Smooth muscle cell (in vitro differentiated cells): ENCODE measurements around the gene PTBP3. TPM values are rescaled to one million over a fixed set of nuclear protein-coding genes. Genes with fewer than 3 reads are reported as not detected.

Experiments used
- DNase-seq: peaks from one replicate; lab custom pipeline; 2025; ENCODE audit not compliant: unreplicated experiment; lab: John Stamatoyannopoulos, UW
- H2AFZ ChIP-seq: fragments of 200-600 bp; sonication (generic); 2 replicates; pipeline ENCODE4 v1.6.0; 2016; ENCODE audit warnings: antibody characterized with exemption, low read depth, mild to moderate bottlenecking
- H3F3A ChIP-seq: fragments of 200-600 bp; sonication (generic); 2 replicates; pipeline ENCODE4 v1.6.0; 2017; ENCODE audit warnings: antibody characterized with exemption, low read depth
- H3K27ac ChIP-seq: fragments of 200-600 bp; sonication (generic); 2 replicates; pipeline ENCODE4 v1.5.1; 2016; ENCODE audit warnings: low read depth, mild to moderate bottlenecking
- H3K27me3 ChIP-seq: fragments of 200-600 bp; sonication (generic); 2 replicates; pipeline ENCODE4 v1.6.1; 2016; ENCODE audit warnings: low read depth, mild to moderate bottlenecking
- H3K36me3 ChIP-seq: fragments of 200-600 bp; sonication (generic); 2 replicates; pipeline ENCODE4 v1.5.1; 2016; ENCODE audit warnings: low read depth
- H3K4me1 ChIP-seq: fragments of 200-600 bp; sonication (generic); 2 replicates; pipeline ENCODE4 v1.5.1; 2016; ENCODE audit warnings: low read depth
- H3K4me2 ChIP-seq: fragments of 200-600 bp; sonication (generic); 2 replicates; pipeline ENCODE4 v1.6.0; 2016; ENCODE audit warnings: mild to moderate bottlenecking
- H3K4me3 ChIP-seq: fragments of 200-600 bp; sonication (generic); 2 replicates; pipeline ENCODE4 v1.5.1; 2016; ENCODE audit warnings: mild to moderate bottlenecking
- H3K79me2 ChIP-seq: fragments of 200-600 bp; sonication (generic); 2 replicates; pipeline ENCODE4 v1.6.0; 2016; ENCODE audit warnings: low read depth, mild to moderate bottlenecking
- H3K9ac ChIP-seq: fragments of 200-600 bp; sonication (generic); 2 replicates; pipeline ENCODE4 v1.6.0; 2016; ENCODE audit warnings: low read depth
- H3K9me3 ChIP-seq: fragments of 200-600 bp; sonication (generic); replicated peaks from 2 replicates; pipeline ENCODE4 v1.5.1; 2016; ENCODE audit warnings: low read depth
- H4K20me1 ChIP-seq: fragments of 200-600 bp; sonication (generic); 2 replicates; pipeline ENCODE4 v1.6.0; 2016; ENCODE audit warnings: low read depth
- WGBS: methylation state at CpG from one replicate; pipeline ENCODE4 v1.1.7; 2016; ENCODE audit warnings: low lambda C conversion rate; 5-methylcytosine and 5-hydroxymethylcytosine counted together
- polyA plus RNA-seq: library from polyadenylated mRNA; unstranded; fragments of >200 nt; fragmentation: Nextera tagmentation; extraction: Ambion mirVana; gene quantifications from 2 replicates; pipeline ENCODE4 v1.2.1, GENCODE V29; 2016
- total RNA-seq: library from RNA; depleted of rRNA; stranded (reverse); fragments of >200 nt; gene quantifications from 2 replicates; pipeline ENCODE4 v1.2.3, GENCODE V29; 2014
- TF ChIP-seq, protein P1 (sequence below): fragments of 200-600 bp; sonication (generic); IDR thresholded peaks from 2 replicates; pipeline ENCODE4 v1.5.1; 2017; ENCODE audit warnings: borderline replicate concordance, mild to moderate bottlenecking, antibody characterized with exemption; ENCODE audit not compliant: insufficient read depth, poor library complexity, severe bottlenecking

Gene PTBP3
- total and polyA plus RNA-seq, 2 experiments from 2014 or later: 9.5 to 51.5 TPM

DNA sequence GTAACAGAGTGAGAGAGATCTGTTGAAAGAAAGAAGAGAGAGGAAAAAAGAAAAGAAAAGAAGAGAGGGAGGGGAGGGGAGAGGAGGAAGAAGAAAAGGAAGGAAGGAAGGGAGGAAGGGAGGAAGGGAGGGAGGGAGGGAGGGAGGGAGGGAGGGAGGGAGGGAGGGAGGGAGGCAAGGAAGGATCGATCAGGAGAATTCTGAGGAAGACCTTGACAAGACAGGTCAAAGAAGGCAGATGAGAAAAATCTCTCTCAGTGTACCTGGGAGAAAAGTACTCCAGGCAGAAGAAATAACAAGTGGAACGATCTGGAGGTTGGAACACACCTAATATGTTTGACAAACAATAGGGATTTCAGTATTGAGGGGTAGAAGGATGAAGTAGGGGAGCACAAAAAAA lies 93.7 kb downstream of the PTBP3 start:
- Histone ChIP-seq H3K4me2 (no peak overlapping the region), H3K4me3 (no peak overlapping the region), H3K79me2 (peaks cover 5% of the 10 kb centered on the region), H3K9ac (no peak overlapping the region), H3K36me3 (no peaks in the 10 kb centered on the region), H3K27me3 (no peaks in the 10 kb centered on the region), H4K20me1 (peaks cover 65% of the 10 kb centered on the region), H2AFZ (no peak overlapping the region), H3F3A (no peaks in the 10 kb centered on the region), H3K9me3 (no peaks in the 10 kb centered on the region), H3K4me1 (peaks cover 6% of the 10 kb centered on the region), H3K27ac (no peak overlapping the region)
- WGBS: 100% methylated on average over 2 of the region's 2 CpGs
- DNase-seq: no peak
- TF ChIP-seq, protein P1, sequence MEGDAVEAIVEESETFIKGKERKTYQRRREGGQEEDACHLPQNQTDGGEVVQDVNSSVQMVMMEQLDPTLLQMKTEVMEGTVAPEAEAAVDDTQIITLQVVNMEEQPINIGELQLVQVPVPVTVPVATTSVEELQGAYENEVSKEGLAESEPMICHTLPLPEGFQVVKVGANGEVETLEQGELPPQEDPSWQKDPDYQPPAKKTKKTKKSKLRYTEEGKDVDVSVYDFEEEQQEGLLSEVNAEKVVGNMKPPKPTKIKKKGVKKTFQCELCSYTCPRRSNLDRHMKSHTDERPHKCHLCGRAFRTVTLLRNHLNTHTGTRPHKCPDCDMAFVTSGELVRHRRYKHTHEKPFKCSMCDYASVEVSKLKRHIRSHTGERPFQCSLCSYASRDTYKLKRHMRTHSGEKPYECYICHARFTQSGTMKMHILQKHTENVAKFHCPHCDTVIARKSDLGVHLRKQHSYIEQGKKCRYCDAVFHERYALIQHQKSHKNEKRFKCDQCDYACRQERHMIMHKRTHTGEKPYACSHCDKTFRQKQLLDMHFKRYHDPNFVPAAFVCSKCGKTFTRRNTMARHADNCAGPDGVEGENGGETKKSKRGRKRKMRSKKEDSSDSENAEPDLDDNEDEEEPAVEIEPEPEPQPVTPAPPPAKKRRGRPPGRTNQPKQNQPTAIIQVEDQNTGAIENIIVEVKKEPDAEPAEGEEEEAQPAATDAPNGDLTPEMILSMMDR: no peak

DNA sequence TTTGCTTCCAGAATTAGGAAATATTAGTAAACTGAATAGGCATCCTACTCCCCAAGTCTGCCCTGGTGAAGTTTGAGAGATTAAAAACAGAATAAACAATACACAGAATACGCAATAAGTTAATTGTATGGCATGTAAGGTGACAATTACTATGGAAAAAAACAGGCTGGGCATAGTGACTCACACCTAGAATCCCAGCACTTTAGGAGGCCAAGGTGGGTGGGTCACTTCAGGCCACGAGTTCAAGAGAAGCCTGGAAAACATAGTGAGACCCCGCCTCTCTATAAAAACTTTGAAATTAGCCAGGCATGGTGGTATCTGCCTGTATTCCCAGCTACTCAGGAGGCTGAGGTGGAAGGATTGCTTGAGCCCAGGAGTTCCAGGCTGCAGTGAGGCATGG lies 94.1 kb downstream of the PTBP3 start:
- H3K4me2 ChIP-seq: no peak overlapping the region
- H4K20me1 ChIP-seq: peaks cover 67% of the 10 kb centered on the region
- H2AFZ ChIP-seq: no peak overlapping the region
- no peak overlapping the region for H3K9ac ChIP-seq
- TF ChIP-seq, protein P1: no peak
- H3K79me2 ChIP-seq: peaks cover 5% of the 10 kb centered on the region
- 55% methylated on average over 3 of the region's 3 CpGs for WGBS
- no peaks in the 10 kb centered on the region for H3K27me3 ChIP-seq
- no peak overlapping the region for H3K4me3 ChIP-seq
- H3K4me1 ChIP-seq: peaks cover 6% of the 10 kb centered on the region
- H3K36me3 ChIP-seq: no peaks in the 10 kb centered on the region
- no peaks in the 10 kb centered on the region for H3K9me3 ChIP-seq
- H3K27ac ChIP-seq: no peak overlapping the region
- no peak for DNase-seq
- no peaks in the 10 kb centered on the region for H3F3A ChIP-seq

DNA sequence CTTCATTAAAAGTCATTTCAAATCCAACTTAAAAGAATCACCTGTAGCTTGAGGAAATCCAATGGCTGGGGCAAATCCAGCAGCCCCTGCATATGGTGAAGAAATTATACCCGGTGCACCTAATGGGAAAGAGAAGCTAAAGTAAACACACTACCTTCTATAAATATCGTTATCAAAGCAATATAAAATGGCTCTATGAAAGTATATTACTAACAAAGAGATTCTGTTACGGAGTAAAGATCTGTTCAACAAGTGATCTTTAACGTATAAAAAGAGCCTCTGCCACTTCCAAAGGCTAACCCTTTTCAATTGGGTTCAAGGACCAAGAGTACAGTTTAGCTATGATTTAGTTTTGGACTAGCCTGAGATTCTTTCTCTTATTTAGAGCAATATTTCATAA lies 98.6 kb downstream of the PTBP3 start:
- Histone ChIP-seq H3K27me3 (no peaks in the 10 kb centered on the region), H3K4me1 (peaks cover 6% of the 10 kb centered on the region), H4K20me1 (peaks cover 52% of the 10 kb centered on the region), H3K4me2 (no peak overlapping the region), H3K36me3 (no peaks in the 10 kb centered on the region), H3K9me3 (no peaks in the 10 kb centered on the region), H3K79me2 (peaks cover 5% of the 10 kb centered on the region), H3K4me3 (no peak overlapping the region), H3K27ac (no peak overlapping the region), H3K9ac (no peak overlapping the region), H2AFZ (no peak overlapping the region), H3F3A (no peaks in the 10 kb centered on the region)
- 88% methylated on average over 4 of the region's 4 CpGs for WGBS
- DNase-seq: no peak
- TF ChIP-seq, protein P1: no peak

DNA sequence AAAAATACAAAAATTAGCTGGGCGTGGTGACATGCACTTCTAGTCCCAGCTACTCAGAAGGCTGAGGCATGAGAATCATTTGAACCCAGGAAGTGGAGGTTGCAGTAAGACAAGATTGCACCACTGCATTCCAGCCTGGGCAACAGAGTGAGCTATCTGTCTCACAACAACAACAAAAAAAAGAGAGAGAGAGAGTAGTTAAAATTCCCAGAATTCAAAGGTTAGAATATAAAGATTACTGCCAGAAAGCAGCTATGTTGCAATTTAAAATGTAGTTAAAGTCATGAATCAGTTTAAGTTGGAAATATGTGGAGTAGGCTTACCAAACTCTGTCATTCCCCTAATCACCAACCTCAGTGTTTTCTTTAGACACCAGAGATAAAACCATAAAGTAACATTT lies 99.7 kb downstream of the PTBP3 start:
- H3K4me2 ChIP-seq: peak overlapping the region; percentile 44
- 84% methylated on average over 1 of the region's 1 CpG for WGBS
- H3K27ac ChIP-seq: no peak overlapping the region

More for the DNA sequence above, 99.7 kb downstream of the PTBP3 start:
- Histone ChIP-seq H4K20me1 (peaks cover 46% of the 10 kb centered on the region), H3K9me3 (no peaks in the 10 kb centered on the region), H3K9ac (no peak overlapping the region), H3F3A (no peaks in the 10 kb centered on the region), H2AFZ (no peak overlapping the region), H3K4me3 (no peak overlapping the region), H3K27me3 (no peaks in the 10 kb centered on the region), H3K4me1 (peaks cover 2% of the 10 kb centered on the region), H3K36me3 (no peaks in the 10 kb centered on the region), H3K79me2 (peaks cover 4% of the 10 kb centered on the region)
- TF ChIP-seq, protein P1: no peak
- DNase-seq: no peak
